ENCODE measurements around the gene FRS3. TPM values are rescaled to one million over a fixed set of nuclear protein-coding genes. Genes with fewer than 3 reads are reported as not detected.

FRS3 gene
- total RNA-seq, 1 experiment from 2014 or later = 3.0 TPM

- TF ChIP-seq POLR2AphosphoS5 (IDR thresholded peaks at IDR 0.05; ENCODE audit: low read depth, low read length) (no peak), CTCF (IDR thresholded peaks at IDR 0.05) (no peak), REST (IDR thresholded peaks at IDR 0.05; ENCODE audit: insufficient read depth in 1 of 2, low read depth in 2 of 2, low read length in 1 of 2) (no peak), TCF7L2 (IDR thresholded peaks at IDR 0.05; ENCODE audit: low read depth, low read length) (no peak), SIN3A (IDR thresholded peaks at IDR 0.05; ENCODE audit: borderline replicate concordance, insufficient read depth, low read depth, low read length) (no peak)
- ChIA-PET POLR2A (interaction anchor here (0.6 kb wide), 1 partner anchor 8 kb away, joined by 4 read pairs; the partner anchor contains the start of gene TFEB), CTCF (no interaction called here)
- in situ Hi-C loops (cut with HindIII; ENCODE audit: low pct_unique_long_range_greater_than_20kb, low sequenced_read_pairs) (no loop called here), intact Hi-C loops (cut with micrococcal nuclease; ENCODE audit: unreplicated experiment) (no loop called here)
- no peak overlapping the region for H3K4me3 ChIP-seq (ENCODE audit: low read depth in 2 of 2, low read length in 2 of 2)
- BruUV-seq (replicated peaks) = no TSS peak
- no peaks in the 10 kb centered on the region for H3K27me3 ChIP-seq (ENCODE audit: control insufficient read depth, insufficient read depth, low read length)
- ATAC-seq (no peak), DNase-seq (ENCODE audit: low read depth, low spot score) (no peak)
- no peak overlapping the region for H3K27ac ChIP-seq (ENCODE audit: low read length)
- H3K9me3 ChIP-seq (ENCODE audit: control insufficient read depth, insufficient read depth, low read depth, low read length) = no peaks in the 10 kb centered on the region
- peaks cover 9% of the 10 kb centered on the region for H3K4me1 ChIP-seq (ENCODE audit: control insufficient read depth, insufficient read depth, low read length)
- H3K36me3 ChIP-seq (ENCODE audit: control insufficient read depth, insufficient read depth, low read length) = no peaks in the 10 kb centered on the region
Observed at GRCh38 chr6:41743406-41744235, 36.1 kb downstream of the FRS3 start.

- peak; percentile 32; the same call in 1 of the 2 replicates for ATAC-seq
- Histone ChIP-seq H3K27me3 (ENCODE audit: control insufficient read depth, insufficient read depth, low read length) (no peaks in the 10 kb centered on the region), H3K4me1 (ENCODE audit: control insufficient read depth, insufficient read depth, low read length) (peaks cover 5% of the 10 kb centered on the region), H3K36me3 (ENCODE audit: control insufficient read depth, insufficient read depth, low read length) (no peaks in the 10 kb centered on the region), H3K9me3 (ENCODE audit: control insufficient read depth, insufficient read depth, low read depth, low read length) (no peaks in the 10 kb centered on the region), H3K4me3 (ENCODE audit: low read depth in 2 of 2, low read length in 2 of 2) (no peak overlapping the region), H3K27ac (ENCODE audit: low read length) (no peak overlapping the region)
- intact Hi-C loops (cut with micrococcal nuclease; ENCODE audit: unreplicated experiment) (no loop called here), in situ Hi-C loops (cut with HindIII; ENCODE audit: low pct_unique_long_range_greater_than_20kb, low sequenced_read_pairs) (no loop called here)
- DNase-seq (ENCODE audit: low read depth, low spot score) = no peak
- CTCF ChIA-PET = interaction anchor here (0.9 kb wide), 1 partner anchor 38 kb away, joined by 4 read pairs; the partner anchor contains the start of gene FRS3
- no TSS peak for BruUV-seq (replicated peaks)
- TF ChIP-seq POLR2AphosphoS5 (IDR thresholded peaks at IDR 0.05; ENCODE audit: low read depth, low read length) = no peak
- no peak for TF ChIP-seq REST (IDR thresholded peaks at IDR 0.05; ENCODE audit: insufficient read depth in 1 of 2, low read depth in 2 of 2, low read length in 1 of 2)
- TF ChIP-seq TCF7L2 (IDR thresholded peaks at IDR 0.05; ENCODE audit: low read depth, low read length) = no peak
- no peak for TF ChIP-seq SIN3A (IDR thresholded peaks at IDR 0.05; ENCODE audit: borderline replicate concordance, insufficient read depth, low read depth, low read length)
- no peak for TF ChIP-seq CTCF (IDR thresholded peaks at IDR 0.05)
- POLR2A ChIA-PET = no interaction called here
Observed at GRCh38 chr6:41741625-41742490, 37.8 kb downstream of the FRS3 start.
